Subcutaneous abdominal adipose tissue (tissue), 5 donors: Measurements from ENCODE around the gene SMIM41.

Experiments used
- H3K27ac ChIP-seq: one replicate; pipeline ENCODE4 v1.7.0; 2013; ENCODE audit warnings: low read depth, mild to moderate bottlenecking, inconsistent platforms, low read length, moderate library complexity
- H3K27me3 ChIP-seq, 5 donors: one replicate each; pipeline ENCODE4 v1.7.0; 2013; ENCODE audit warnings: low read length in 5 of 5, inconsistent platforms in 1 of 5; ENCODE audit not compliant: control insufficient read depth in 5 of 5, insufficient read depth in 4 of 5
- H3K36me3 ChIP-seq, 5 donors: one replicate each; pipeline ENCODE4 v1.7.0; 2013; ENCODE audit warnings: low read length in 5 of 5; ENCODE audit not compliant: control insufficient read depth in 5 of 5, insufficient read depth in 5 of 5
- H3K4me1 ChIP-seq, 5 donors: one replicate each; pipeline ENCODE4 v1.7.0; 2013; ENCODE audit warnings: low read length in 5 of 5, mild to moderate bottlenecking in 3 of 5, moderate library complexity in 1 of 5; ENCODE audit not compliant: control insufficient read depth in 5 of 5, insufficient read depth in 5 of 5
- H3K4me3 ChIP-seq, 5 donors: one replicate each; pipeline ENCODE4 v1.7.0; 2013; ENCODE audit warnings: low read length in 5 of 5, low read depth in 1 of 5
- H3K9ac ChIP-seq, 5 donors: one replicate each; pipeline ENCODE4 v1.7.0; 2013; ENCODE audit warnings: low read length in 5 of 5, mild to moderate bottlenecking in 4 of 5, moderate library complexity in 3 of 5
- H3K9me3 ChIP-seq, 5 donors: one replicate each; pipeline ENCODE4 v1.7.0; 2013; ENCODE audit warnings: low read length in 5 of 5; ENCODE audit not compliant: control insufficient read depth in 5 of 5
- donor health status: healthy.
- donor health status: healthy.
- donor health status: healthy.
- donor health status: healthy.
- donor health status: healthy.

The SMIM41 gene

GRCh38 chr12:52056801-52057637 lies 22.5 kb upstream of the SMIM41 start:
- no peak overlapping the region for H3K27ac ChIP-seq
- H3K4me3 ChIP-seq, result peak overlapping the region in 1 of 5 donors; percentile 6
- H3K9ac ChIP-seq, result no peak overlapping the region
- peaks cover 0 to 62% (median 51%) of the 10 kb centered on the region in 5 donors for H3K36me3 ChIP-seq
- no peaks in the 10 kb centered on the region for H3K27me3 ChIP-seq
- peaks cover 0 to 20% (median 8%) of the 10 kb centered on the region in 5 donors for H3K4me1 ChIP-seq
- no peaks in the 10 kb centered on the region for H3K9me3 ChIP-seq

- H3K9ac ChIP-seq, result no peak overlapping the region
- no peak overlapping the region for H3K4me3 ChIP-seq
- peaks cover 0 to 58% (median 51%) of the 10 kb centered on the region in 5 donors for H3K36me3 ChIP-seq
- H3K27ac ChIP-seq, result no peak overlapping the region
- peaks cover 0 to 3% (median 0%) of the 10 kb centered on the region in 5 donors for H3K27me3 ChIP-seq
- no peaks in the 10 kb centered on the region for H3K9me3 ChIP-seq
- peaks cover 0 to 12% (median 2%) of the 10 kb centered on the region in 5 donors for H3K4me1 ChIP-seq
These were observed 21.6 kb upstream of the SMIM41 start for GRCh38 chr12:52057638-52058576.

- Histone ChIP-seq H3K4me3 (no peak overlapping the region), H3K4me1 (peaks cover 0 to 4% (median 2%) of the 10 kb centered on the region in 5 donors)
These were observed 20.7 kb upstream of the SMIM41 start for GRCh38 chr12:52058631-52059361.

GRCh38 chr12:52059582-52060497 lies 19.7 kb upstream of the SMIM41 start:
- Histone ChIP-seq H3K36me3 (peaks cover 0 to 43% (median 39%) of the 10 kb centered on the region in 5 donors), H3K4me1 (peaks cover 0 to 4% (median 0%) of the 10 kb centered on the region in 5 donors), H3K9ac (no peak overlapping the region), H3K27ac (no peak overlapping the region), H3K4me3 (no peak overlapping the region), H3K27me3 (peaks cover 0 to 8% (median 3%) of the 10 kb centered on the region in 5 donors), H3K9me3 (no peaks in the 10 kb centered on the region)

More at GRCh38 chr12:52058631-52059361, 20.7 kb upstream of the SMIM41 start:
- H3K9ac ChIP-seq, result no peak overlapping the region
- no peaks in the 10 kb centered on the region for H3K9me3 ChIP-seq
- no peak overlapping the region for H3K27ac ChIP-seq
- H3K27me3 ChIP-seq, result peaks cover 0 to 3% (median 0%) of the 10 kb centered on the region in 5 donors
- peaks cover 0 to 52% (median 48%) of the 10 kb centered on the region in 5 donors for H3K36me3 ChIP-seq

GRCh38 chr12:52060498-52061177 lies 18.9 kb upstream of the SMIM41 start:
- peaks cover 0 to 36% (median 32%) of the 10 kb centered on the region in 5 donors for H3K36me3 ChIP-seq
- H3K27ac ChIP-seq, result no peak overlapping the region

GRCh38 chr12:52061470-52062166 lies 17.9 kb upstream of the SMIM41 start:
- H3K9me3 ChIP-seq, result no peaks in the 10 kb centered on the region
- H3K27ac ChIP-seq, result no peak overlapping the region
- H3K36me3 ChIP-seq, result peaks cover 0 to 26% (median 25%) of the 10 kb centered on the region in 5 donors
- no peak overlapping the region for H3K4me3 ChIP-seq
- peaks cover 2 to 8% (median 6%) of the 10 kb centered on the region in 5 donors for H3K27me3 ChIP-seq
- peaks cover 0 to 4% (median 0%) of the 10 kb centered on the region in 5 donors for H3K4me1 ChIP-seq
- H3K9ac ChIP-seq, result no peak overlapping the region

More at GRCh38 chr12:52060498-52061177, 18.9 kb upstream of the SMIM41 start:
- H3K4me3 ChIP-seq, result no peak overlapping the region
- H3K9ac ChIP-seq, result no peak overlapping the region
- H3K9me3 ChIP-seq, result no peaks in the 10 kb centered on the region
- H3K27me3 ChIP-seq, result peaks cover 2 to 8% (median 4%) of the 10 kb centered on the region in 5 donors
- H3K4me1 ChIP-seq, result peaks cover 0 to 4% (median 0%) of the 10 kb centered on the region in 5 donors

- Histone ChIP-seq H3K9ac (no peak overlapping the region), H3K36me3 (peaks cover 0 to 18% (median 17%) of the 10 kb centered on the region in 5 donors), H3K27ac (no peak overlapping the region), H3K27me3 (peaks cover 2 to 10% (median 6%) of the 10 kb centered on the region in 5 donors), H3K9me3 (no peaks in the 10 kb centered on the region), H3K4me1 (peaks cover 0 to 4% (median 0%) of the 10 kb centered on the region in 5 donors), H3K4me3 (no peak overlapping the region)
These were observed 17.1 kb upstream of the SMIM41 start for GRCh38 chr12:52062167-52063081.
